HG03460 (cell line): ENCODE results near the gene SAMD4B.

Experiments used
- ATAC-seq: cut with Tn5 transposase; IDR thresholded peaks from one replicate; pipeline ENCODE4 v1.9.1; 2021; ENCODE audit not compliant: unreplicated experiment

The SAMD4B gene

DNA sequence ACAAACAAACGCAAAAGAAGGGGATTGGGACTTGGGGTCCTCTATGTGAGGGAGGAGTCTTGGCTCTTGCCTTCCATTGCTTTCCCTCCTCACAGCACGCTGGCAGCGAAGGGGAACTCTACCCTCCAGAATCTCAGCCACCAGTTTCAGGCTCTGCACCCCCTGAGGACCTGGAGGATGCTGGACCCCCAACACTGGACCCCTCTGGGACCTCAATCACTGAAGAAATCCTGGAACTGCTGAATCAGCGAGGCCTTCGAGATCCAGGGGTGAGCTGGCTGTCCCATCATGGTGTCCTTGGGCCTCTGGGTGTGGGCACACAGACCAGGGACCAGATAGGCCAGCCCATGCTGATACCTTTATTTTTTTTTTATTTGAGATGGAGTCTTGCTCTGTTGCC is 79.8 kb downstream of the SAMD4B start:
- ATAC-seq, result no peak

DNA sequence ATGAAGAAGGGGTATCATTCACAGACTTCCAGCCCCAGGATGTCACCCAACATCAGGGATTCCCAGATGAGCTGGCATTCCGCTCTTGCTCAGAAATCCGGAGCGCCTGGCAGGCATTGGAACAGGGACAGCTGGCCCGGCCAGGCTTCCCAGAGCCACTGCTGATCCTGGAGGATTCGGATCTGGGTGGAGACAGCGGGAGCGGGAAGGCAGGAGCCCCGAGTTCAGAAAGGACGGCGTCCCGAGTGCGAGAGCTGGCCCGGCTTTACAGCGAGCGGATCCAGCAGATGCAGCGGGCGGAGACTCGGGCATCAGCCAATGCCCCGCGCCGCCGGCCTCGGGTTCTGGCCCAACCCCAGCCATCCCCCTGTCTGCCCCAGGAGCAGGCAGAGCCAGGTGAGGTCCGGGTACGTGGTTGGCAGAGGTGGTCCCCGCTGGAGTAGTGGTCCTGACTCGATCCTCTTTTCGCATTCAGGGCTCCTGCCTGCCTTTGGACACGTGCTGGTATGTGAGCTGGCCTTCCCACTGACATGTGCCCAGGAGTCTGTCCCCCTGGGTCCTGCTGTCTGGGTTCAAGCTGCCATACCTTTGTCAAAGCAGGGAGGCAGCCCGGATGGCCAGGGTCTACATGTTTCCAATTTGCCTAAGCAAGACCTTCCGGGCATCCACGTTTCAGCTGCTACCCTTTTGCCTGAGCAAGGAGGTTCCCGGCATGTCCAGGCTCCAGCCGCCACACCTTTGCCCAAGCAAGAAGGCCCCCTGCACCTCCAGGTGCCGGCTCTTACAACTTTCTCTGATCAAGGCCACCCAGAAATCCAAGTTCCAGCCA is 81.3 kb downstream of the SAMD4B start:
- no peak for ATAC-seq

GRCh38 chr19:39424934-39425333 is 82.7 kb downstream of the SAMD4B start:
- ATAC-seq, result no peak

DNA sequence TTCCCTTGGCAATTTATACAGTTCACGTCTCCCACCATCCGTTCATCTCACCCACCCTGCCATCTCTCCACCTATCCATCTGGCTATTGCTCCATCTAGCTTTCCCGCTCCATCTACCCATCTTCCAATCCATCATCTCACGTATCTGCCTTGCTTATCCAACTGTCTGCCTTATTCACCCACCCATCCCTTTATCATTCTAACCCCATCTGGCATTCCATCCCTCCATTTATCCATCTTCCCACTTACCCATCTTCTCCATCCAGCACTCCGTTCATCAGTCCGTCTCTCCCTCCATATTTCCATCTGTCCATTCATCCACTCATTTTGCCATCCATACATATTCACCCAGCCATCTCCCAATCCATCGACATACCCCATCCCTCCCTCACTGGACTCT is 83.5 kb downstream of the SAMD4B start:
- ATAC-seq, result no peak

GRCh38 chr19:39426170-39426569 is 83.9 kb downstream of the SAMD4B start:
- ATAC-seq, result no peak

GRCh38 chr19:39427707-39428106 is 85.5 kb downstream of the SAMD4B start:
- ATAC-seq, result no peak

GRCh38 chr19:39428283-39429112 is 86.3 kb downstream of the SAMD4B start:
- ATAC-seq, result no peak

- no peak for ATAC-seq
Measured at GRCh38 chr19:39430675-39431593, 88.7 kb downstream of the SAMD4B start.

GRCh38 chr19:39432677-39433025 is 90.4 kb downstream of the SAMD4B start:
- no peak for ATAC-seq

GRCh38 chr19:39433480-39434079 is 91.4 kb downstream of the SAMD4B start:
- ATAC-seq, result no peak

- ATAC-seq, result no peak
Measured at GRCh38 chr19:39434123-39435076, 92.2 kb downstream of the SAMD4B start.
